ENCODE data around the gene ATP10B.

Gene ATP10B

GRCh38 chr5:160672521-160672920, 179.5 kb downstream of the ATP10B start:
- TF ChIP-seq YY2 (tag by site-specific recombination; IDR thresholded peaks at IDR 0.05) (no peak), ZNF510 (tag by site-specific recombination; IDR thresholded peaks at IDR 0.05; ENCODE audit: insufficient replicate concordance) (no peak), ZFP69B (tag by site-specific recombination; IDR thresholded peaks at IDR 0.05) (no peak), ZNF157 (tag by site-specific recombination; IDR thresholded peaks at IDR 0.05) (no peak), ZNF354C (tag by site-specific recombination; IDR thresholded peaks at IDR 0.05; ENCODE audit: borderline replicate concordance, low read depth) (no peak), ZNF560 (tag by site-specific recombination; IDR thresholded peaks at IDR 0.05; ENCODE audit: borderline replicate concordance) (no peak), ZNF544 (tag by site-specific recombination; IDR thresholded peaks at IDR 0.05) (no peak)
- Histone ChIP-seq H3K9me3 (ENCODE audit: control insufficient read depth, insufficient read depth, low read depth, low read length) (no peaks in the 10 kb centered on the region), H3K36me3 (ENCODE audit: control insufficient read depth in 2 of 2, insufficient read depth in 1 of 2, low read length in 2 of 2) (no peaks in the 10 kb centered on the region), H3K4me1 (ENCODE audit: control insufficient read depth, insufficient read depth, low read length) (no peaks in the 10 kb centered on the region), H3K4me3 (ENCODE audit: low read depth, low read length) (no peak overlapping the region), H3K27ac (ENCODE audit: extremely low read depth, low read depth, low read length) (no peak overlapping the region)
- CTCF ChIA-PET = no interaction called here
- POLR2A ChIA-PET = no interaction called here

DNA sequence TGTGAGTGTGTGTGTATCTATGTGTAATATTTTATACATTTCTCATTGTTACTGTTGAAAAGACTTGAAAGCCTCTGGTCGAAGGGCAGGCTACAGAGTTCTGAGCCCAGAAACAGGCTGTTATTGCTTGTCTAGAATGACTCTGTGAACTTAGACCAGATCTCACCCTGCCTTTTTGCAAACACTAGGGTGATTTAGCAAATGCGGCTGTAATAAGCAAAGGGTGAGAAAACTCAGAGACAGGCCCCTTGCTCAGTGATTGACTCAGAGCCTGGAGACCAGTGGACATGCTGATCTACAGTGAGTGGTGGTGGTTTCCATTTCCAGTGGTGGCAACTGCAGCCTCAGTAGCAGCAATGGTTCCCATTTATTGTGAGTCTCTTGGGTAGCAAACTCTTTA, 183.7 kb downstream of the ATP10B start:
- POLR2A ChIA-PET = no interaction called here
- H3K27ac ChIP-seq (ENCODE audit: extremely low read depth, low read depth, low read length) = no peak overlapping the region
- H3K36me3 ChIP-seq (ENCODE audit: control insufficient read depth in 2 of 2, insufficient read depth in 1 of 2, low read length in 2 of 2) = no peaks in the 10 kb centered on the region
- CTCF ChIA-PET = no interaction called here
- no peak overlapping the region for H3K4me3 ChIP-seq (ENCODE audit: low read depth, low read length)
- H3K4me1 ChIP-seq (ENCODE audit: control insufficient read depth, insufficient read depth, low read length) = no peaks in the 10 kb centered on the region
- TF ChIP-seq SCRT1 (tag by site-specific recombination; IDR thresholded peaks at IDR 0.05; ENCODE audit: borderline replicate concordance) (no peak), ZSCAN18 (tag by site-specific recombination; IDR thresholded peaks at IDR 0.05) (no peak), ZNF23 (tag by site-specific recombination; IDR thresholded peaks at IDR 0.05; ENCODE audit: borderline replicate concordance) (no peak), IKZF3 (tag by site-specific recombination; IDR thresholded peaks at IDR 0.05) (no peak), ZNF433 (tag by site-specific recombination; IDR thresholded peaks at IDR 0.05; ENCODE audit: low read depth) (no peak), ZNF707 (tag by site-specific recombination; IDR thresholded peaks at IDR 0.05) (no peak), GLIS1 (tag by site-specific recombination; IDR thresholded peaks at IDR 0.05) (no peak), ZFP69B (tag by site-specific recombination; IDR thresholded peaks at IDR 0.05) (no peak), ZNF548 (tag by site-specific recombination; IDR thresholded peaks at IDR 0.05) (no peak), ZNF19 (tag by site-specific recombination; IDR thresholded peaks at IDR 0.05; ENCODE audit: low read depth) (no peak), ZFP37 (tag by site-specific recombination; IDR thresholded peaks at IDR 0.05) (no peak), ZNF600 (tag by site-specific recombination; IDR thresholded peaks at IDR 0.05) (no peak), ZNF214 (tag by site-specific recombination; IDR thresholded peaks at IDR 0.05; ENCODE audit: borderline replicate concordance) (no peak)
- TF ChIP-seq, protein P1, sequence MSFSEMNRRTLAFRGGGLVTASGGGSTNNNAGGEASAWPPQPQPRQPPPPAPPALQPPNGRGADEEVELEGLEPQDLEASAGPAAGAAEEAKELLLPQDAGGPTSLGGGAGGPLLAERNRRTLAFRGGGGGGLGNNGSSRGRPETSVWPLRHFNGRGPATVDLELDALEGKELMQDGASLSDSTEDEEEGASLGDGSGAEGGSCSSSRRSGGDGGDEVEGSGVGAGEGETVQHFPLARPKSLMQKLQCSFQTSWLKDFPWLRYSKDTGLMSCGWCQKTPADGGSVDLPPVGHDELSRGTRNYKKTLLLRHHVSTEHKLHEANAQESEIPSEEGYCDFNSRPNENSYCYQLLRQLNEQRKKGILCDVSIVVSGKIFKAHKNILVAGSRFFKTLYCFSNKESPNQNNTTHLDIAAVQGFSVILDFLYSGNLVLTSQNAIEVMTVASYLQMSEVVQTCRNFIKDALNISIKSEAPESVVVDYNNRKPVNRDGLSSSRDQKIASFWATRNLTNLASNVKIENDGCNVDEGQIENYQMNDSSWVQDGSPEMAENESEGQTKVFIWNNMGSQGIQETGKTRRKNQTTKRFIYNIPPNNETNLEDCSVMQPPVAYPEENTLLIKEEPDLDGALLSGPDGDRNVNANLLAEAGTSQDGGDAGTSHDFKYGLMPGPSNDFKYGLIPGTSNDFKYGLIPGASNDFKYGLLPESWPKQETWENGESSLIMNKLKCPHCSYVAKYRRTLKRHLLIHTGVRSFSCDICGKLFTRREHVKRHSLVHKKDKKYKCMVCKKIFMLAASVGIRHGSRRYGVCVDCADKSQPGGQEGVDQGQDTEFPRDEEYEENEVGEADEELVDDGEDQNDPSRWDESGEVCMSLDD (tag by site-specific recombination; IDR thresholded peaks at IDR 0.05) = no peak
- H3K9me3 ChIP-seq (ENCODE audit: control insufficient read depth, insufficient read depth, low read depth, low read length) = no peaks in the 10 kb centered on the region

DNA sequence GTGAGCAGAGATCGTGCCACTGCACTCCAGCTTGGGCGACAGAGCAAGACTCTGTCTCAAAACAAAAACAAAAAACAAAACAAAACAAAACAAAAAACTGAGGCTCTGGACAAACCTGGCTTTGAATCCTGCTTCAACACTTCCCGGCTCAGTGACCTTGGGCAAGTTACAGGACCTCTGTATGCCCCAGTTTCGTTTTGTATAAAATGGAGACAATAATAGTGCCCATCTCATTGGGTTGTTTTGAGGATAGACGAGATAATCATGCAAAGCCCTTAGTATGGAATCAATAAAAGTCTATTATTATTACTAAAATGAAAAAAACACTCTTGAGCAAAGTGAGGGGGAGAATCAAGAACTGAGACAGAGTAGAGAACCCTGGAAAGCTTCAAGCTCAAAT, 184.9 kb downstream of the ATP10B start:
- H3K4me1 ChIP-seq (ENCODE audit: control insufficient read depth, insufficient read depth, low read length) = no peaks in the 10 kb centered on the region
- no peak overlapping the region for H3K27ac ChIP-seq (ENCODE audit: extremely low read depth, low read depth, low read length)
- TF ChIP-seq ZSCAN16 (tag by site-specific recombination; IDR thresholded peaks at IDR 0.05) = no peak
- TF ChIP-seq ZNF10 (tag by site-specific recombination; IDR thresholded peaks at IDR 0.05) = no peak
- no peak for TF ChIP-seq ZNF266 (tag by site-specific recombination; IDR thresholded peaks at IDR 0.05; ENCODE audit: low read depth)
- TF ChIP-seq, protein P2, sequence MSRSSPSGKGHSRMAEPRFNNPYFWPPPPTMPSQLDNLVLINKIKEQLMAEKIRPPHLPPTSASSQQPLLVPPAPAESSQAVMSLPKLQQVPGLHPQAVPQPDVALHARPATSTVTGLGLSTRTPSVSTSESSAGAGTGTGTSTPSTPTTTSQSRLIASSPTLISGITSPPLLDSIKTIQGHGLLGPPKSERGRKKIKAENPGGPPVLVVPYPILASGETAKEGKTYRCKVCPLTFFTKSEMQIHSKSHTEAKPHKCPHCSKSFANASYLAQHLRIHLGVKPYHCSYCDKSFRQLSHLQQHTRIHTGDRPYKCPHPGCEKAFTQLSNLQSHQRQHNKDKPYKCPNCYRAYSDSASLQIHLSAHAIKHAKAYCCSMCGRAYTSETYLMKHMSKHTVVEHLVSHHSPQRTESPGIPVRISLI (tag by site-specific recombination; IDR thresholded peaks at IDR 0.05) = no peak
- H3K4me3 ChIP-seq (ENCODE audit: low read depth, low read length) = no peak overlapping the region
- H3K36me3 ChIP-seq (ENCODE audit: control insufficient read depth in 2 of 2, insufficient read depth in 1 of 2, low read length in 2 of 2) = no peaks in the 10 kb centered on the region
- ChIA-PET CTCF (no interaction called here), POLR2A (no interaction called here)
- no peaks in the 10 kb centered on the region for H3K9me3 ChIP-seq (ENCODE audit: control insufficient read depth, insufficient read depth, low read depth, low read length)

Measured in HEK293 (cell line).